HPDE6-E6E7 (cell line): ENCODE data around the gene PLK3.
"Not testable (repeated sequence)": the region's sequence is repeated elsewhere in the genome, so short reads cannot be mapped to it uniquely, and the experiment has no call there.

Source experiments
- DNase-seq: peaks from one replicate; pipeline ENCODE4 v3.0.0; 2011; ENCODE audit warnings: missing footprints; ENCODE audit errors: extremely low spot score

The PLK3 gene

GRCh38 chr1:44799770-44800584 lies at the start of gene PLK3:
Gene PLK3, plus strand, starts transcription at chr1:44800377. Its CDS starts 87 bp downstream, at chr1:44800464.
- DNase-seq: peak; percentile 88

DNA sequence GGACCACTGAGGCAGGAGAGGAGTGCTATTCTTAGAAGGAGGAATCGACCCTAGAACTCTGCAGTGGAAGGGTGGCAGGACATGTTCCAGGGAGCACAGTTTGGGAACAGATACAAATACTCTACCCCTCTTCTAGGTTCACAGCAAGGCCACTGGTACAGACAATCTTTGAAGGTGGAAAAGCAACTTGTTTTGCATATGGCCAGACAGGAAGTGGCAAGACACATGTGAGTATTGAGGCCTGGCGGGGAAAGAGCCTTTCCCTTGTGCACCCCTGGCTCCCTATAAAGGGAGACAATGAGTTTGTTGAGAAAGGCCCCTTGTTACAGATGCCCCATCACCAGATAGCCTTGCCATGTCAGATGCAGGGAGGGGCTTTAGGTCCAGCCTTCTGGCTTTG lies 42.8 kb upstream of the PLK3 start:
- DNase-seq: no peak

GRCh38 chr1:44759077-44759476 lies 41.1 kb upstream of the PLK3 start:
- DNase-seq: no peak

- no peak for DNase-seq
These were observed 39.3 kb upstream of the PLK3 start for GRCh38 chr1:44760876-44761275.

- DNase-seq: not testable (repeated sequence)
These were observed 33.8 kb upstream of the PLK3 start for GRCh38 chr1:44766421-44766820.

DNA sequence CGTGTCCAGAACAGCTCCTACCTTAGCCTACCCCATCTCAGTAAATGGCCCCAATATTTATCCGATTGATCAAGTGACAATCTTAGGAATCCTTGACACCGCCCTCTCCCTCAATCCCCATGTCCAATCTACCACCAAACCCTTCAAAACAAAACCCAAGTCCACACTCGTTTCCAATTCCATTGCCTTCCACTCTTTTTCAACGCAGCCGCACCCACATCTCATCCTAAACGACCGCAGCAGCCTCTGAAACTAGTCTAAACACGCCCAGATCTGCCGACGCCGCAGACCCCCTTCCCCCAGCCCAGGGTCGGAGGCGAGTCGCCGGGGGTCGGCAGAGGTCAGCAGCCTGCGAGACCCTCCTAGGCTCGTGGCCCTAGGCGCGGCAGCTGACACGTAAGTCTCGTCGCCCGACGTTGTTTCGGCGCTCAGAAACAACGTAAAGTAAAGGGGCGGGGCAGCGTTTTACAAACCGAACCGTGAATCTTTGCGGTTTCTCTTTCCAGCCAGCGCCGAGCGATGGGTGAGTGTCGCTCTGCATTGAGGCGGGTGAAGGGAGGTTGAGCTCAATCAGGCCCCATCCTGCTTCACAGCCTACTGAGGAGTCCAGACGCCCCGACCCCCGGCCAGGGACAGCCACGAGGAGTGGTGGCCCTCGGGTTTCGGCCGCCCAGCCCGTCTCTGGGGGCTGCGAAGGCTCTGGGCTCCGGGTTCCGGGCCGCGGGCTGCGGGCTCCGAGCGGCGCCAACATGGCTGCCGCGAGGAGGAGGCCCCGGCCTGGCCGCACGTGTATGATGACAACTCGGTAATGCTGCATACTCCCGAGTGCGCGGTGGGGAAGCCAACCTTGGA lies 24.9 kb upstream of the PLK3 start, which contains the start of gene RPS8:
RPS8 (plus strand) TSS at position 463 of the 852 bp plus-strand sequence; CDS start at position 520, 57 bp downstream.
- peak; percentile 70 for DNase-seq

DNA sequence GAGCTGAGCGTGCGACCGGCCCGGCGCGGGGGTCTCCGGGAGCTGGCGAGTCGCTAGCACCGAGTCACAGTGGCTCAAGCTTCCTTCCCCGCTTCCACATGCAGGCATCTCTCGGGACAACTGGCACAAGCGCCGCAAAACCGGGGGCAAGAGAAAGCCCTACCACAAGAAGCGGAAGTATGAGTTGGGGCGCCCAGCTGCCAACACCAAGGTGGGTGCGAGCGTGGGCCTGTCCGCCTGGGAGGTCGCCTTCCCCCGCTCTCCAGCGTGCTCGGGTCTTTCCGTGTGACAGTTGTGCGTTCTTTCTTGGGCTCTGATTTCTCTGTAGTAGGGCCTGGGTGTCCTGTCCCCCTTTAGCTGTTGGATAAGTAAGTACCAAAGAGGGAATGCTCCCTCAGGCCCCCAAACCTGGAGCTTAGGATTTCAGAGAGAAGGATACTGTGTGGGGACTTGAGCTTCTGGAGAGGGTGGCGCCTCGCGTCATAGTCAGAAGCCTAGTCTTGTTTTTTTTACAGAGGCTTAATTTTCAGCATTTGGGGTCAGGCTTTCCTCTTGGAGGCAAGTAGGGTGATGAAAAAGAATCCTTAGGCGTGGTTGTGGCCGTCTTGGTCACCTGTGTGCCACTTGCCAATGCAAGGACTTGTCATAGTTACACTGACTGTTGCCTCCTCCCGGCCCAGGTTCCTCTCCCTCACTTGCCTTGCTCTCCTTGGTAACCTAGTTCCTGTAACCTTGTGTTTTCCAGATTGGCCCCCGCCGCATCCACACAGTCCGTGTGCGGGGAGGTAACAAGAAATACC lies 24.0 kb upstream of the PLK3 start:
- no peak for DNase-seq

DNA sequence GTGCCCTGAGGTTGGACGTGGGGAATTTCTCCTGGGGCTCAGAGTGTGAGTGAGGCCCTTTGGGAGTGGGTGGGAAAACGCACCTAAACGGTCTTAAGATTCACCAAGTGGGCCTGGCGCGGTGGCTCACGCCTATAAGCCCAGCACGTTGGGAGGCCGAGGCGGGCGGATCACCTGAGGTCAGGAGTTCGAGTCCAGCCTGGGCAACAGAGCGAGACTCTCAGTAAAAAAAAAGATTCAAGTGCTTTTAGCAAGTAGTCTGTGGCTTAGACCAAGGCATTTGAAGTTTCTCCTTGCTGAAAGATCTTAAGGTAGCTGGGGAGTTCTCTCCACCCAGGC lies 23.5 kb upstream of the PLK3 start:
- no peak for DNase-seq

- no peak for DNase-seq
These were observed 22.6 kb upstream of the PLK3 start for GRCh38 chr1:44777547-44777946.

GRCh38 chr1:44777969-44778635 lies 22.1 kb upstream of the PLK3 start:
- DNase-seq: no peak

DNA sequence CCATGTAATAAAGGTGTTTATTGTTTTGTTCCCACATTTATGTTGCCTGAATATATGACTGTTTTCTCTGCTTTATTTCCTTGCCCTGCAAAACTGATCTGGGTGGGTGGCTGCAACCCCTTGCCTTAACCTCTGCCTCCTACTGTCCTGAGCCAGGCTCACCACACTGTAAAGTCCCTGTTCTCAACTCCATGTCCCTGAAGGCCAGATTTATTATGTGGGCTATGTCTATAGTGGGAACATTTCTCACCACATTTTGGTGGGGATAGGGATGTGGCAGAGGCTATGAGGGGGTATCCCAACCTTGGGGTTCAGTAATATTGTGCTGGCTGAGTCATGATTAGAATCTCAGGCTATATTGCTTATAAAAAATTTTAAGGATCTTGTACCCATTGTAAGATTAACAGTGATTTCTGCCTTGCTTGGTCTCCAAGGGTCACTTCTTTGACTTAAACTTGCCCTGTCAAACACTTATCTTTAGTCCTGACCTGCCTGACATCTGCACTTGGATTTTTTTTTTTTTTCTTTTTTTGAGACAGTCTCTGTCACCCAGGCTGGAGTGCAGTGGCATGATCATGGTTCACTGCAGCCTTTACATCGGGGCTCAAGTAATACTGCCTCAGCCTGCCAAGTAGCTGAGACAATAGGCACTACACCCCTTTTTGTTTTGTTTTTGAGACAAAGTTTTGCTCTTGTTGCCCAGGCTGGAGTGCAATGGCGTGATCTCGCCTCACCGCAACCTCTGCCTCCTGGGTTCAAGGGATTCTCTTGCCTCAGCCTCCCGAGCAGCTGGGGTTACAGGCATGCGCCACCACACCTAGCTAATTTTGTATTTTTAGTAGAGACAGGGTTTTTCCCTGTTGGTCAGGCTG lies 21.2 kb upstream of the PLK3 start:
- DNase-seq: no peak

DNA sequence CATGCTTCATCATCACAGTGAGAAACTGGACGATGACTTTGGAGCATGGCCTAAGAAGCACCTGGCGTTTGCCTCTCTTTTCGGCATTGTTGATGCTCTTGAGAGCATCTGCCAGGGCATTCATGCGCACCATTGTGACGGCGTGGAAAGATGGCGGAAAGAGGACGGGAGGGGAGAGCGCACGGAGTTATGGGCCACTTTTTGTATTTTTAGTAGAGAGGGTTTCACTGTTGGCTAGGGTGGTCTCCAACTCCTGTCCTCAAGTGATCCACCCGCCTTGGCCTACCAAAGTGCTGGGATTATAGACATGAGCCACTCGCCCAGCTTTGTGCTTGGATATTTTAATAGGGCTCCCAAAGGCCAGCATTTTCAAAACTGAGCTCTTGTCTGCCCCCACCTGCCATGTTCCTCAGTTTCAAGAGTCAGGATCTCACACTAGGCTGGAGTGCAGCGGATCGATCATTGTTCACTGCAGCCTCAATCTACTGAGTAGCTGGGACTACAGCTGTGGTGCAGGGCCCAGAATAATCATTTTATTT lies 19.5 kb upstream of the PLK3 start:
- DNase-seq: no peak

GRCh38 chr1:44783697-44784093 lies 16.5 kb upstream of the PLK3 start:
- DNase-seq: no peak

DNA sequence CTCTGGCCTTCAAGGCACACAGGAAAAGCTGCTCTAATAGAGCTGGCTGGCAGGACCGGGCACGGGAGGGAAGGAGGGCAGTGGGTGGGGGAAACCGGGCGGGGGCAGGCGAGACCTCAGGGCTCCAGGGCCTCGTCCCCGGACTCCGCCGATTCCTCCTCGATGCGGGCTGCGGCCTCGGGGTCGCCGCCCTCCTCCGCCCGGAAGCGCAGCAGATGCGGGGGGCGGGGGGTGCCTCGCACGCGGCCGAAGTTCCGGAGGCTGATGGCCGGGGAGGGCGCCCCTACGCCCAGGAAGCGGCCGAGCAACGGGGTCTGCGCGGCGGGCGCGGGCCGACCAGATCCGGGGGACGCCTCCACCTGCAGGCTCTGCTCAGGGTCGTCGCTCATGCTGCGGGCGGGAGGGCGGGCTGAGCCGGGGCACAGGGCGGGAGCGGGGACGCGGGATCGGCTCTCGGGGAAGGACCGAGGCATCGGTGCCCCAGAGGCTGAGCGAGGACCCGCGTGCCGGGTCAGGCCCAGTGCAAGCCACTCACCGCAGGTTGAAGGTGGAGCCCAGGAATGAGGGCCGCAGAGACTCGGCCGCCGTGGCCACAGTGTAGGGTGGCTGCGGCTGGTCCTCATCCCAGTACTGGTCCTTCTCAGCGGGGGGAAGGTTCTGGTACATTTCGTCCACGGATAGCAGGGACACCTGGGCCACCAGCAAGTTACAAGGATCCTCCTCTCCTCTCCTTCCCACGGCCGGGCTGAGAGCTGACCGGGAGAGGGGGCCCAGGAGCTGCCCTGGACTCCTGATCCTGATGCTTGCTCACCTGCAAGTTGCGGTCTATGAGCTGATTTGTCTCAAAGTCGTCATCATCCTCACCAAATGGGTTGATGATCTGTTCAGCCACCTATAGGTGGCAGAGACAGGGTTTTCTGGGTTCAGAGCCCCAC lies 15.8 kb upstream of the PLK3 start:
- no peak for DNase-seq

DNA sequence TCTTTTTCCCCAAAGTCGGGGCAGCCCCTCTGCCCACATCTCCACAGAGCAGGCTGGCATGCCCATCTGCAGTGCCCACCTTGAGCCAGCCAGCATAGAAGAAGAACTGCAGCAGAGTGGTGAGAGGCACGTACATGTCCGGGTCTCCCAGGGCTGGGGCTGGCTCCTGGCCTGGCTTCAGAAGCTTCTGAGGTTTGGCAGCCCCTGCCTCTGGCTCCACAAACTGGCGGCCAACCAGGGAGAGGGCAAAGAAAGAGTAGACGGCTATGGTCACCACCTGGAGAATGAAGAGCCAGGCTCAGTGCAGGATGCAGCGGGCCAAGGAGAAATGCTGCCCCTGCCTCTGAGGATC lies 15.2 kb upstream of the PLK3 start:
- DNase-seq: no peak

DNA sequence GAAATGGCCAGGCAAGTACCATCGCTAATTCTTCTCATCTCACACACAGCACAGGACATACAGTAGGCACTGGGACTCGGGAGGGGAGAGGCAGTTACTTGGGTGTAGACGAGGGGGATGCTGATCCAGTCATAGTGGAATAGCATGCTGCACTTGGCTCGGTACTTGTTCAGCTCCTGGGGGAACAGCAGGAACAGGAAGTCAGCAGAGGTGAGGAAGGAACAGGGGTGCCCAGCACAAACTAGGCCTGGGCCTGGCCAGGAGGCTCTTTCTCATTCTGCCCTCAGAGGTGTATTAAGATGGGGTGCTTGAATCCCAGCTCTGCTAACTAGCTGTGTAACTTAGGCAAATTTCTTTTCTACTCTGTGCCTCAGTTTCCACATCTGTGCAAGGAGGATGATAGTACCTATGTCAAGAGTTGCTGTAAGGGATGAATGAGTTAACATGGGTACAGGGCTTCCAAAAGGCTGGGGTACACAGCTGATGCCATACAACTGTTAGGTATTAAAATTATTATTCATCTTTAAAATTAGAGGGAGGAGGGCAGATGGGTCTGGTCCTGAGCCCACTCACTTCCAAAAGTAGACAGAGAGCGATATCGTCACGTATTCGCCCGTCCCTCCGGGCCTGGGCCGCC lies 14.6 kb upstream of the PLK3 start:
- DNase-seq: no peak

DNA sequence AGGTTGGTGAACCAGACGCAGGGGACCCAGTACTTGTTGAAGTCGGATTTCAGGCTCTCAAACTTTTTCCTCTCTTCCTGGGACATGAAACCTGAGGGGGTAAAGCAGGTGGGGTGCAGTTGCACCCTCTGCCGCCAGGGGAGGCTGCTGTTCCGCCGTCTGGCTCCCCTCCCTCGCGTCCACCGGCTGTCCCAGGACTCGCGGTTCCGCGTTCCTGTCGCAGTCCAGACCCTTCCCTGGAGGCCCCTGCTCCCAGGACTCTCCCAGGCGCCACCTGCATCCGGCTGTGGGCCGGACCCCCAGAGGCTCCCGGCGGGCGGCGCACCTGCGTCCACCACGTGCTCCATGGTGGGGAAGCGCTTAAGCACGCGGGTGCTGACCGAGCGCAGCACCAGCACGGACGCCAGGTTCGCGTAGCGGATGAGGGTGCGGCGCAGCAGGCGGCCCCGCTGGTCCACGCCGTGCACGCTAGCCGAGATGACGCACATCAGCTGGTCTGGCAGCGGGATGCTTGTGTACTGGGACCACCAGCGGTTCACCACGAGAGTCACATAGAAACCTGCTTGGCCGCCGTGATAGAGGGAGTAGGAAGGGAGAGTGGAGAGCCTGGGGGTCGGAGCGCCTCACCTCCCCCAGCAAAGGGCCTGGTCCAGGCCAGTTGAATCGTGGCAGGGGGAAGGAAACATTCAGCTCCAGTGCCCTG lies 13.9 kb upstream of the PLK3 start:
- no peak for DNase-seq

DNA sequence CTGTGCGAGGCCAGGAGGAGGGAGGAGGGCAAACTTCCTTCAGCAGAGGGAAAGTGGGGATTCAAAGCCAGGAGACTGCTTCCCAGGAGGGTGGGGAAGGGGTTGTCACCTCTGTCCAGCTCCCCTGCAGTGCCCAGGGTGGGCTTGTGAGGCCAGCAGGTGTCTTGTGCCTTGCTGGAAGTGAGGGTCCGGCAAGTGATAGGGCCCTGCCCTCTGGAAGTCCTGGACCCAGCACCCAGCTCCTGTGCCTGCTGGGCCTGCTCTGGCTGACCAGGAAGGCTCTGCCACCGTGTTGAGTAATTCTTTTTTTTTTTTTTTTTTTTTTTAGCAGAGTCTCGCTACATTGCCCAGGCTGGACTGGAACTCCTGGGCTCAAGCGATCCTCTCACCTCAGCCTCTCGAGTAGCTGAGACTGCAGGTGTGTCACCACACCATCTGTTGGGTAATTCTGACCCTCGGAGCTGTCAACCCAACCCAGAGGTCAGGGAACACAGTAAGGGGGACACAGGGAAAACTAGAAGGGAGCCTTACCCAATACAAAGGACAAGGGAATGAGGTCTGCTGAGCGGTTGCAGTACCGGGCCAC lies 13.2 kb upstream of the PLK3 start:
- DNase-seq: no peak
